Mammary epithelial cell (primary cell): ENCODE data around the gene PHLPP1.

Source experiments
- CTCF ChIP-seq, 2 donors: IDR thresholded peaks in 1 of 2; conservative IDR thresholded peaks in 1 of 2; 2 replicates each; pipeline ENCODE4 v1.5.1; 2011 to 2012; ENCODE audit warnings: inconsistent platforms in 2 of 2, low read length in 2 of 2, mild to moderate bottlenecking in 2 of 2, control low read depth in 1 of 2, low read depth in 1 of 2; ENCODE audit not compliant: insufficient read depth in 1 of 2; ENCODE audit errors: extremely low read depth in 1 of 2
- EZH2 ChIP-seq: IDR thresholded peaks from 2 replicates; pipeline ENCODE4 v1.6.1; 2012; ENCODE audit warnings: low read length, inconsistent platforms, borderline replicate concordance

GRCh38 chr18:62957885-62958472 lies 242.6 kb downstream of the PHLPP1 start:
- peak; percentile 14 to 50 for TF ChIP-seq CTCF (conservative IDR thresholded peaks at IDR 0.05 in 1 of 2, IDR thresholded peaks at IDR 0.05 in 1 of 2; ENCODE audit: extremely low read depth in 1 of 2, insufficient read depth in 1 of 2, low read depth in 1 of 2, low read length in 2 of 2)
- TF ChIP-seq EZH2, result no peak
